IMR-90 (cell line): ENCODE data around the gene NEMF. TPM values are rescaled to one million over a fixed set of nuclear protein-coding genes. Genes with fewer than 3 reads are reported as not detected.
"Not testable (repeated sequence)": the region's sequence is repeated elsewhere in the genome, so short reads cannot be mapped to it uniquely, and the experiment has no call there.

ENCODE experiments used
- ATAC-seq: fragments of 200-7000 bp; cut with Tn5 transposase; 2 replicates; pipeline ENCODE4 v1.9.1; 2020; ENCODE audit warnings: low read depth, mild to moderate bottlenecking, moderate library complexity
- BruUV-seq: library from RNA; stranded (reverse); fragments of 400-500 nt; replicated peaks from 2 replicates; lab custom pipeline; 2021; lab: Mats Ljungman, UMichigan
- CTCF ChIA-PET: fragments of 300-600 bp; formaldehyde crosslinking; extraction: SDS; loops from one replicate; lab custom pipeline; 2021; ENCODE audit warnings: antibody characterized with exemption; lab: Yijun Ruan, JAX
- POLR2A ChIA-PET: fragments of 300-600 bp; sonication (Branson Sonifier 250); formaldehyde crosslinking; loops from one replicate; lab custom pipeline; 2022; ENCODE audit warnings: antibody characterized with exemption; ENCODE audit not compliant: unreplicated experiment; lab: Charles Lee
- DNase-seq: peaks from one replicate; pipeline ENCODE4 v3.0.0; 2013
- H2AFZ ChIP-seq: replicated peaks from 2 replicates; pipeline ENCODE3; 2013; ENCODE audit warnings: low read length, mild to moderate bottlenecking; ENCODE audit not compliant: poor library complexity
- H2AK5ac ChIP-seq: 2 replicates; pipeline ENCODE4 v1.6.1; 2013; ENCODE audit warnings: low read depth, low read length, inconsistent platforms
- H2AK9ac ChIP-seq: replicated peaks from 2 replicates; pipeline ENCODE3; 2013; ENCODE audit warnings: mild to moderate bottlenecking, low read depth, low read length, moderate library complexity; ENCODE audit not compliant: poor library complexity
- H2BK120ac ChIP-seq: 2 replicates; pipeline ENCODE4 v1.6.1; 2013; ENCODE audit warnings: low read depth, low read length, inconsistent platforms
- H2BK15ac ChIP-seq: 3 replicates; pipeline ENCODE4 v1.6.1; 2013; ENCODE audit warnings: low read depth, low read length, inconsistent platforms
- H2BK20ac ChIP-seq: 2 replicates; pipeline ENCODE4 v1.6.1; 2013; ENCODE audit warnings: low read depth, mild to moderate bottlenecking, inconsistent platforms, low read length, moderate library complexity
- H2BK5ac ChIP-seq: 2 replicates; pipeline ENCODE4 v1.6.1; 2013; ENCODE audit warnings: mild to moderate bottlenecking, low read depth, low read length, inconsistent platforms; ENCODE audit not compliant: poor library complexity, severe bottlenecking
- H3K14ac ChIP-seq: replicated peaks from 2 replicates; pipeline ENCODE4 v1.6.1; 2013; ENCODE audit warnings: low read depth, low read length, inconsistent platforms
- H3K18ac ChIP-seq: 2 replicates; pipeline ENCODE4 v1.6.1; 2013; ENCODE audit warnings: low read depth, low read length, control low read depth
- H3K23ac ChIP-seq: 2 replicates; pipeline ENCODE4 v1.6.1; 2013; ENCODE audit warnings: low read depth, low read length, inconsistent platforms
- H3K27ac ChIP-seq: 2 replicates; pipeline ENCODE4 v1.5.1; 2013; ENCODE audit warnings: mild to moderate bottlenecking, control low read depth, low read length; ENCODE audit not compliant: insufficient read depth
- H3K27me3 ChIP-seq: 2 replicates; pipeline ENCODE4 v1.6.1; 2013; ENCODE audit warnings: low read length; ENCODE audit not compliant: control insufficient read depth, insufficient read depth
- H3K36me3 ChIP-seq: 2 replicates; pipeline ENCODE4 v1.6.1; 2013; ENCODE audit warnings: low read length, mixed read lengths; ENCODE audit not compliant: control insufficient read depth, insufficient read depth
- H3K4ac ChIP-seq: 2 replicates; pipeline ENCODE4 v1.6.1; 2013; ENCODE audit warnings: low read depth, low read length, inconsistent platforms
- H3K4me1 ChIP-seq: 2 replicates; pipeline ENCODE4 v1.6.1; 2013; ENCODE audit warnings: low read length, mixed read lengths; ENCODE audit not compliant: control insufficient read depth, insufficient read depth
- H3K4me2 ChIP-seq: 2 replicates; pipeline ENCODE4 v1.6.1; 2013; ENCODE audit warnings: low read depth, mild to moderate bottlenecking, control low read depth, low read length, moderate library complexity
- H3K4me3 ChIP-seq: 2 replicates; pipeline ENCODE4 v1.5.1; 2013; ENCODE audit warnings: low read depth, mild to moderate bottlenecking, control low read depth, low read length, moderate library complexity; ENCODE audit not compliant: insufficient read depth
- H3K56ac ChIP-seq: 2 replicates; pipeline ENCODE4 v1.6.1; 2013; ENCODE audit warnings: low read length, inconsistent platforms; ENCODE audit not compliant: insufficient read depth; ENCODE audit errors: extremely low read depth
- H3K79me1 ChIP-seq, 2 experiments: 2 replicates each; pipeline ENCODE4 v1.6.1; 2013; ENCODE audit warnings: low read length in 2 of 2, inconsistent platforms in 1 of 2, low read depth in 1 of 2
- H3K9ac ChIP-seq: 2 replicates; pipeline ENCODE4 v1.6.1; 2013; ENCODE audit warnings: low read depth, low read length, control low read depth
- H3K9me1 ChIP-seq: 2 replicates; pipeline ENCODE4 v1.6.1; 2013; ENCODE audit warnings: low read length, inconsistent platforms; ENCODE audit not compliant: insufficient read depth
- H3K9me3 ChIP-seq: 2 replicates; pipeline ENCODE4 v1.6.1; 2013; ENCODE audit warnings: low read length; ENCODE audit not compliant: control insufficient read depth, insufficient read depth
- H4K20me1 ChIP-seq: 2 replicates; pipeline ENCODE4 v1.6.1; 2013; ENCODE audit warnings: low read length, inconsistent platforms; ENCODE audit not compliant: insufficient read depth
- H4K5ac ChIP-seq: 2 replicates; pipeline ENCODE4 v1.6.1; 2013; ENCODE audit warnings: mild to moderate bottlenecking, low read depth, low read length, control low read depth
- H4K8ac ChIP-seq, 2 experiments: 2 replicates each; pipeline ENCODE4 v1.6.1; 2013; ENCODE audit warnings: low read depth in 2 of 2, low read length in 2 of 2, control low read depth in 1 of 2, inconsistent platforms in 1 of 2
- H4K91ac ChIP-seq: 2 replicates; pipeline ENCODE4 v1.6.1; 2013; ENCODE audit warnings: low read depth, low read length, inconsistent platforms; ENCODE audit not compliant: insufficient read depth
- WGBS, 2 experiments: methylation state at CpG; one replicate each; pipeline versions ENCODE4 v1.1.5 to v1.1.7; 2013; ENCODE audit warnings: missing lambda C conversion rate in 2 of 2; ENCODE audit not compliant: insufficient read length in 1 of 2; ENCODE audit errors: extremely low coverage in 2 of 2; 5-methylcytosine and 5-hydroxymethylcytosine counted together
- dilution Hi-C: fragments of 300-500 bp; cut with HindIII; formaldehyde crosslinking; loops from one replicate; pipeline ENCODE4 v1.14.3; 2018; ENCODE audit warnings: low sequenced_read_pairs; ENCODE audit not compliant: unreplicated experiment
- in situ Hi-C: fragments of 300-500 bp; cut with MboI; formaldehyde crosslinking; loops from 3 replicates; pipeline ENCODE4 v1.14.3; 2019; ENCODE audit warnings: low sequenced_read_pairs, inconsistent platforms, mixed read lengths
- intact Hi-C: fragments of 100-400 bp; cut with micrococcal nuclease; formaldehyde crosslinking; loops from 2 replicates; pipeline ENCODE4 v1.10.0; 2022
- polyA plus RNA-seq, 3 experiments: library from polyadenylated mRNA; depleted of rRNA; stranded (reverse); fragments of >200 nt; gene quantifications; 2 replicates each; pipeline ENCODE4 v1.2.3, GENCODE V29; 2012; ENCODE audit warnings: low replicate concordance in 1 of 3
- total RNA-seq: library from RNA; depleted of rRNA; stranded (reverse); fragments of >200 nt; gene quantifications from 2 replicates; pipeline ENCODE4 v1.2.3, GENCODE V29; 2012

The NEMF gene
- total and polyA plus RNA-seq, 2 of the 4 experiments (the other 2 are of a cell fraction): 19.5 to 30.5 TPM

DNA sequence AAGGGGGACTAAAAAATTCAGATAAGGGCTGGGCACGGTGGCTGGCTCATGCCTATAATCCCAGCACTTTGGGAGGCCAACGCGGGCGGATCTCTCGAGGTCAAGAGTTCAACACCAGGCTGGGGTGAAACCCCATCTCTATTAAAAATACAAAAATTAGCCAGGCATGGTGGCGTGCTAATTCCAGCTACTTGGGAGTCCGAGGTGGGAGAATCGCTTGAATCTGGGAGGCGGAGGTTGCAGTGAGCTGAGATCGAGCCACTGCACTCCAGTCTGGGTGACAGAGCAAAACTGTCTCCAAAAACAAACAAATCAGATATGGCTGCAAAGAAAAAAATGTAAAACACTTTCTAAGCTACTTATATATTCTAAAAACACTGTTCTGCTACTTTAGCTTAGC is 80.9 kb downstream of the NEMF start:
- H2BK15ac ChIP-seq, H4K8ac ChIP-seq, H3K23ac ChIP-seq, H3K27me3 ChIP-seq, H3K56ac ChIP-seq, H3K9ac ChIP-seq, H2AFZ ChIP-seq, H2AK5ac ChIP-seq, H2AK9ac ChIP-seq, H2BK120ac ChIP-seq, H4K5ac ChIP-seq, H3K4ac ChIP-seq, ATAC-seq, H3K18ac ChIP-seq, H4K91ac ChIP-seq, H2BK20ac ChIP-seq, H3K4me3 ChIP-seq, H3K14ac ChIP-seq, intact Hi-C loops, H2BK5ac ChIP-seq, BruUV-seq, H3K27ac ChIP-seq, POLR2A ChIA-PET, H3K9me3 ChIP-seq, H3K4me2 ChIP-seq, H3K9me1 ChIP-seq, DNase-seq, dilution Hi-C loops, H3K4me1 ChIP-seq: not testable (repeated sequence)
- WGBS, 2 experiments: 95% methylated on average over 4 of the region's 10 CpGs; no CpG with 5 or more reads in 1 of the 2 experiments
- in situ Hi-C loops: loop anchor here (25.0 kb wide), 1 partner anchor 309 kb away; no protein-coding TSS in a partner anchor
- Histone ChIP-seq H4K20me1 (peaks cover 11% of the 10 kb centered on the region), H3K36me3 (peaks cover 10% of the 10 kb centered on the region), H3K79me1 (peaks cover 17 to 33% of the 10 kb centered on the region in 2 experiments)
- CTCF ChIA-PET: interaction anchor here (0.7 kb wide), 1 partner anchor 137 kb away, joined by 3 read pairs; the partner anchor contains the start of gene DNAAF2
